ENCODE measurements around the gene SLAMF6. TPM values are rescaled to one million over a fixed set of nuclear protein-coding genes. Genes with fewer than 3 reads are reported as not detected.

Gene SLAMF6
- total RNA-seq: not detected in 2 replicates
- not detected in 2 replicates for polyA plus RNA-seq

DNA sequence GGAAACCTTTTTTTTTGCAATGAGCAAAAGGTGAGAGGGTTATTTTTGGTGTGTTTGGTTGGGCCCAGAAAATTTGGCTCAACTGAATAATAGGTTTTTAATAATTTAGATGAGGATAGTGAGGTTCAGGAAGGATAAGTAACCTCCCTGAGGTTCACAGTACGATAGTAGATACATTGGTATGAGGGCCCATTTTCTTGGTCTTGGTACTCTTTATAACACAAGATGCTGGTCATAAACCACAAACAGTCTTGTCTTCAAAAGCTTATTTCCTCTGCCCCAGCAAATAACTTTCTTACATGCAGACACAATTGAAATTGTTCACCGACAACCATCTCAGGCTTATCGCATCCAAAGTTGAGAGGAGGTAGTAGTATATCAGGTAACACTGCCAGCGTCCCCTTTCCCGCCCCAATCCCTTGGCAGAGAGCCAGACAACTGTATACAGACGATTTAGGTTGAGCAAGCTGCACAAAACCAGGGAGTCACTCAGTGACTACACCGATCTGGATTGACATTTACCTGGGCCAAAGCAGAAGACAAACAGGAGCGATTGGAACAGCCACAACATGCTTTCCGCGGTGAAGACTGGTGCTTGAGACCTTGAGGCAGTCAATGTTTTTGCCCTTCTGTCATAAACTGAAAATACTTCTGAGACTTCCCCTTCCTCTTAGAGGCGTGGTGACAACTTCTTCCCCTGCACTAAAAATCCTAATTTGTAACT is at the start of gene SLAMF6:
TSS of gene SLAMF6 (minus strand) at position 634 of the 724 bp plus-strand sequence. CDS start at position 571, 63 bp downstream.
- Histone ChIP-seq H3K4me2 (no peak within 1 kb of the TSS), H3K27ac (no peak within 1 kb of the TSS), H3K36me3 (replicated peaks; ENCODE audit: insufficient read depth, low read depth) (no peaks in the 10 kb centered on the region), H3K4me1 (ENCODE audit: insufficient read depth) (peaks cover 3% of the 10 kb centered on the region), H2AFZ (no peak within 1 kb of the TSS), H3K79me2 (no peaks in the 10 kb centered on the region), H3K9me2 (replicated peaks; ENCODE audit: insufficient read depth) (no peaks in the 10 kb centered on the region), H3K9me3 (ENCODE audit: low read depth) (no peaks in the 10 kb centered on the region), H4K20me1 (ENCODE audit: insufficient read depth, poor library complexity, severe bottlenecking) (no peaks in the 10 kb centered on the region), H3K4me3 (no peak within 1 kb of the TSS), H3K27me3 (no peaks in the 10 kb centered on the region)
- no peak for DNase-seq (ENCODE audit: low spot score)
- TF ChIP-seq EZH2phosphoT487 (IDR thresholded peaks at IDR 0.05; ENCODE audit: low read depth, severe bottlenecking, unreplicated experiment) (no peak), CTCF (IDR thresholded peaks at IDR 0.05; ENCODE audit: poor library complexity) (no peak), EZH2 (IDR thresholded peaks at IDR 0.05; ENCODE audit: borderline replicate concordance) (no peak)
- 85% methylated on average over 11 of the region's 11 CpGs for WGBS (ENCODE audit: low lambda C conversion rate, missing lambda C conversion rate)

DNA sequence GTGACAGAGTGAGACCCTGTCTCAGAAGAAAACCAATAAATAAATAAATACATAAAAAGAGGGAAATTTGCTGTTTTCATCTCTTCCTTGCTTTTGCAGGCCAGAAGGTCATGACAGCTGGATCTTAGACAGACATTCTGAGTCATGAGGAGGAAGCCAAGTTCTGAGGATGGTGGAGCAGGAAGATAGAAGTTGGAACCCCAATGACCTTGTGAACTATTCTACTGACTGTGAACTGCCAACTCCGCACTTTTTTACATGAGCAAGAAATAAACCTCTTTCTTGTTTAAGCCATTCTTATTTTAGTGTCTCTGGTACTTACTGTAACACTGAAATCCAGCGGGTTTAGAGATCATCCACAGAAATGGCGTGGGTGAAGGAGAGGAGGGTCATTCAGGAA is 47.8 kb upstream of the SLAMF6 start:
- H3K4me1 ChIP-seq (ENCODE audit: insufficient read depth): no peaks in the 10 kb centered on the region
- H4K20me1 ChIP-seq (ENCODE audit: insufficient read depth, poor library complexity, severe bottlenecking): no peaks in the 10 kb centered on the region
- H3K27me3 ChIP-seq: no peaks in the 10 kb centered on the region
- no peaks in the 10 kb centered on the region for H3K9me3 ChIP-seq (ENCODE audit: low read depth)
- WGBS (ENCODE audit: low lambda C conversion rate, missing lambda C conversion rate): 78% methylated on average over 3 of the region's 3 CpGs
- H3K4me3 ChIP-seq: no peak overlapping the region
- H3K27ac ChIP-seq: no peak overlapping the region
- no peaks in the 10 kb centered on the region for H3K79me2 ChIP-seq
- DNase-seq (ENCODE audit: low spot score): no peak
- no peaks in the 10 kb centered on the region for H3K36me3 ChIP-seq (replicated peaks; ENCODE audit: insufficient read depth, low read depth)
- H2AFZ ChIP-seq: no peak overlapping the region
- H3K4me2 ChIP-seq: no peak overlapping the region
- no peaks in the 10 kb centered on the region for H3K9me2 ChIP-seq (replicated peaks; ENCODE audit: insufficient read depth)
- TF ChIP-seq EZH2 (IDR thresholded peaks at IDR 0.05; ENCODE audit: borderline replicate concordance): no peak
- no peak for TF ChIP-seq EZH2phosphoT487 (IDR thresholded peaks at IDR 0.05; ENCODE audit: low read depth, severe bottlenecking, unreplicated experiment)
- no peak for TF ChIP-seq CTCF (IDR thresholded peaks at IDR 0.05; ENCODE audit: poor library complexity)

- H3K27ac ChIP-seq: no peak overlapping the region
- H3K4me3 ChIP-seq: no peak overlapping the region
- 94% methylated on average over 2 of the region's 2 CpGs for WGBS (ENCODE audit: low lambda C conversion rate, missing lambda C conversion rate)
- H3K9me3 ChIP-seq (ENCODE audit: low read depth): no peaks in the 10 kb centered on the region
- no peaks in the 10 kb centered on the region for H3K36me3 ChIP-seq (replicated peaks; ENCODE audit: insufficient read depth, low read depth)
- no peaks in the 10 kb centered on the region for H4K20me1 ChIP-seq (ENCODE audit: insufficient read depth, poor library complexity, severe bottlenecking)
- no peaks in the 10 kb centered on the region for H3K27me3 ChIP-seq
- H3K9me2 ChIP-seq (replicated peaks; ENCODE audit: insufficient read depth): no peaks in the 10 kb centered on the region
- no peaks in the 10 kb centered on the region for H3K4me1 ChIP-seq (ENCODE audit: insufficient read depth)
- H3K4me2 ChIP-seq: no peak overlapping the region
- TF ChIP-seq EZH2 (IDR thresholded peaks at IDR 0.05; ENCODE audit: borderline replicate concordance) (no peak), EZH2phosphoT487 (IDR thresholded peaks at IDR 0.05; ENCODE audit: low read depth, severe bottlenecking, unreplicated experiment) (no peak), CTCF (IDR thresholded peaks at IDR 0.05; ENCODE audit: poor library complexity) (no peak)
- H2AFZ ChIP-seq: no peak overlapping the region
- H3K79me2 ChIP-seq: no peaks in the 10 kb centered on the region
- no peak for DNase-seq (ENCODE audit: low spot score)
Measured at GRCh38 chr1:160569806-160570205, 46.8 kb upstream of the SLAMF6 start.

Data from hepatocyte (in vitro differentiated cells).